Peyer's patch (tissue), 4 donors: Measurements from ENCODE around the gene HAUS1. TPM values are rescaled to one million over a fixed set of nuclear protein-coding genes. Genes with fewer than 3 reads are reported as not detected.
"Not testable (repeated sequence)": the region's sequence is repeated elsewhere in the genome, so short reads cannot be mapped to it uniquely, and the experiment has no call there.

Experiments
- DNase-seq, 3 donors: peaks; one replicate each; pipeline ENCODE4 v3.0.0-alpha.2; 2017 to 2019
- H3K27ac ChIP-seq, 4 donors: fragments of 200-600 bp; sonication (generic); one replicate each; pipeline ENCODE4 v1.5.1; 2016 to 2019
- H3K27me3 ChIP-seq, 2 donors: fragments of 200-600 bp; sonication (generic); one replicate each; pipeline ENCODE4 v1.5.1; 2019
- H3K36me3 ChIP-seq, 3 donors: fragments of 200-600 bp; sonication (generic); one replicate each; pipeline ENCODE4 v1.5.1; 2016 to 2019
- H3K4me1 ChIP-seq, 4 donors: fragments of 200-600 bp; sonication (generic); one replicate each; pipeline ENCODE4 v1.5.1; 2016 to 2019
- H3K4me3 ChIP-seq, 4 donors: fragments of 200-600 bp; sonication (generic); 1 replicate in 3 of 4; 2 replicates in 1 of 4; pipeline ENCODE4 v1.5.1; 2016 to 2019; ENCODE audit warnings: mild to moderate bottlenecking in 1 of 4
- H3K9me3 ChIP-seq, 4 donors: fragments of 200-600 bp; sonication (generic); one replicate each; pipeline ENCODE4 v1.5.1; 2016 to 2019; ENCODE audit warnings: mild to moderate bottlenecking in 1 of 4
- CTCF ChIP-seq, 6 experiments: fragments of 450-650 bp in 4 of 6; fragments of 200-600 bp in 2 of 6; sonication (generic) in 1 of 6; IDR thresholded peaks; one replicate each; pipeline ENCODE4 v1.5.1; 2017 to 2019; ENCODE audit warnings: antibody characterized with exemption in 6 of 6, mild to moderate bottlenecking in 3 of 6, moderate library complexity in 1 of 6
- POLR2A ChIP-seq, 2 donors: fragments of 450-650 bp; IDR thresholded peaks; one replicate each; pipeline ENCODE4 v1.5.1; 2017; ENCODE audit warnings: antibody characterized with exemption in 2 of 2, mild to moderate bottlenecking in 2 of 2, moderate library complexity in 2 of 2
- total RNA-seq, 4 donors: library from RNA; depleted of rRNA; stranded (reverse); fragments of >200 nt; gene quantifications; one replicate each; pipeline ENCODE4 v1.1.0, GENCODE V29; 2016

HAUS1 gene
- total RNA-seq, 4 donors from 2014 or later = 24.1 to 54.8 (median 37.3) TPM

- Histone ChIP-seq H3K27me3 (no peaks in the 10 kb centered on the region), H3K4me1 (no peaks in the 10 kb centered on the region), H3K4me3 (no peak overlapping the region), H3K9me3 (no peaks in the 10 kb centered on the region), H3K27ac (no peak overlapping the region), H3K36me3 (no peaks in the 10 kb centered on the region)
- TF ChIP-seq CTCF (IDR thresholded peaks at IDR 0.05) = no peak
- DNase-seq = no peak
These were observed 51.5 kb downstream of the HAUS1 start for GRCh38 chr18:46155641-46156051.

DNA sequence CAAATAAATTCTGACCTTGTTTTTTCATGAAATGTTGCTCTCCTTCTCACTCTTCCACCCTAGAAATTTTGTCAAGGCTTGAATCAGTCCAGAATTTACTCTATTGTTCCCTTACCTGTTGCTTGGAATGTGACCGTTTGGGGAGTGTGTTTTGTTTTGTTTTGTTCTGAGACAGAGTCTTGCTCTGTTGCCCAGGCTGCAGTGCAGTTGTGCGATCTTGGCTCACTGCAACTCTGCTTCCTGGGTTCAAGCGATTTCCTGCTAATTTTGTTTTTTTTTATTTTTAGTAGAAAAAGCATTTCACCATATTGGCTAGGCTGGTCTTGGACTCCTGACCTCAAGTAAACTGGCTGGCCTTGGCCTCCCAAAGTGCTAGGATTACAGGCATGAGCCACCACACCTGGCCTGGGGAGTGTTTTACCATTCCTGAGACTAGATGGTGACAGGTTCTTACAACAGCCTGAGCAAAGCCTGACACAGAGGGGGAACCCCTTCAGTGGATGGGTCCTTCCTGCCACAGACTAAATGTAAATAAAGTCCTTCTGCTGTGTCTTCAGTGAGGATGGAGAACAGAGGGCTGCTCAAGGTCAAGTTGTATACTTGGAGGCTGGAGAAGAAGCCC, 52.0 kb downstream of the HAUS1 start:
- no peak overlapping the region for H3K4me3 ChIP-seq
- no peak overlapping the region for H3K27ac ChIP-seq
- H3K9me3 ChIP-seq = no peaks in the 10 kb centered on the region
- H3K4me1 ChIP-seq = no peaks in the 10 kb centered on the region
- H3K27me3 ChIP-seq = no peaks in the 10 kb centered on the region
- no peaks in the 10 kb centered on the region for H3K36me3 ChIP-seq
- no peak for DNase-seq
- TF ChIP-seq POLR2A (IDR thresholded peaks at IDR 0.05) (no peak), CTCF (IDR thresholded peaks at IDR 0.05) (no peak)

- no peaks in the 10 kb centered on the region for H3K27me3 ChIP-seq
- no peaks in the 10 kb centered on the region for H3K36me3 ChIP-seq
- H3K9me3 ChIP-seq = no peaks in the 10 kb centered on the region
- no peak overlapping the region for H3K27ac ChIP-seq
- no peak for TF ChIP-seq POLR2A (IDR thresholded peaks at IDR 0.05)
- no peak for TF ChIP-seq CTCF (IDR thresholded peaks at IDR 0.05)
- H3K4me3 ChIP-seq = no peak overlapping the region
- no peak for DNase-seq
- no peaks in the 10 kb centered on the region for H3K4me1 ChIP-seq
These were observed 52.7 kb downstream of the HAUS1 start for GRCh38 chr18:46156843-46157242.

- TF ChIP-seq CTCF (IDR thresholded peaks at IDR 0.05) = no peak
- no peak for TF ChIP-seq POLR2A (IDR thresholded peaks at IDR 0.05)
- Histone ChIP-seq H3K9me3 (no peaks in the 10 kb centered on the region), H3K4me3 (no peak overlapping the region), H3K4me1 (no peaks in the 10 kb centered on the region), H3K36me3 (no peaks in the 10 kb centered on the region), H3K27me3 (no peaks in the 10 kb centered on the region), H3K27ac (no peak overlapping the region)
- DNase-seq = no peak
These were observed 54.3 kb downstream of the HAUS1 start for GRCh38 chr18:46158499-46158898.

DNA sequence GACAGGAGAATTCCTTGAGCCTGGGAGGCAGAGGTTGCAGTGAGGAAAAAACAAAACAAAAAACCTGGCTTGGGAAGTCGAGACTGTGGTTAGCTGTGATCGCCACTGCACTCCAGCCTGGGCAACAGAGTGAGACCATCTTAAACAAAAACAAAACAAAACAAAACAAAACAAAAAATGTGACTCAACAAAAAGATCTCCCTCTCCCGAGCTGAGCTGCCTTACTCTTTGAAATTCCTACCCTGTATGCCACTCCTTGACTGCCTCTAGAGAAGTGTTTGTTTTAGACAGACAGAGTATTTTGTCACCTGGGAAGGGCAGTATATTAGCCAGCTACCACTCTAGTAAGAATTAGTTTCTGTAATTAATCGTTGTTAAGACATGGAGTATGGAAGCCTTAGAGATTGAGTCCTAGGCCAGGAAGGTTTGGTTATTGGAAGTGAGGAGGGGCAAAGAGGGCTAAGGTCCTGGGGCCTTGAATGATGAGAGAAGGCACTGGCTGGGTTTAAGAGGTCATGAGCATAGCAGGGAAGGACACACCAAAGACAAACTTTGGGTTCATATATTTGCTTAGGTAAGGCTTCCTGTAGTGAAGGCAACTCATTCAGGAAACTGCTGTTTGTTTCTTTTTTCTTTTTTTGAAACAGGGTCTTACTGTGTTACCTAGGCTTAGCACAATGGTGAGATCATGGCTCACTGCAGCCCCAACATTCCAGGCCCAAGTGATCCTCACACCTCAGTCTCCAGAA, 56.0 kb downstream of the HAUS1 start:
- no peaks in the 10 kb centered on the region for H3K36me3 ChIP-seq
- no peaks in the 10 kb centered on the region for H3K9me3 ChIP-seq
- no peak overlapping the region for H3K27ac ChIP-seq
- no peak for DNase-seq
- no peak overlapping the region for H3K4me3 ChIP-seq
- no peaks in the 10 kb centered on the region for H3K4me1 ChIP-seq
- no peak for TF ChIP-seq CTCF (IDR thresholded peaks at IDR 0.05)
- TF ChIP-seq POLR2A (IDR thresholded peaks at IDR 0.05) = no peak
- H3K27me3 ChIP-seq = no peaks in the 10 kb centered on the region

DNA sequence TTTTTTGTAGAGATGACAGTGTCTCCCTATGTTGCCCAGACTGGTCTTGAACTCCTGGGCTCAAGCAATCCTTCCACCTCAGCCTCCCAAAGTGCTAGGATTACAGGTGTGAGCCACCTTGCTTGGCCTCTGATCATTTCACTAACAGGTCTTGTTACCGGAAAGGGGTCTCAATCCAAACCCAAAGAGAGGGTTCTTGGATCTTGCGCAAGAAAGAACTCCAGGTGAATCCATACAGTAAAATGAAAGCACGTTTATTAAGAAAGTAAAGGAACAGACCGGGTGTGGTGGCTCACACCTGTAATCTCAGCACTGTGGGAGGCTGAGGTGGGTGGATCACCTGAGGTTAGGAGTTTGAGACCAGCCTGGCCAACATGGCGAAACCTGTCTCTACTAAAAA, 56.7 kb downstream of the HAUS1 start:
- H3K27me3 ChIP-seq, DNase-seq, H3K4me1 ChIP-seq, H3K27ac ChIP-seq, H3K9me3 ChIP-seq, H3K36me3 ChIP-seq, H3K4me3 ChIP-seq: not testable (repeated sequence)
